Body of pancreas (tissue), 4 donors: Measurements from ENCODE around the gene FAM222A. TPM values are rescaled to one million over a fixed set of nuclear protein-coding genes. Genes with fewer than 3 reads are reported as not detected.

Experiments used
- ATAC-seq: fragments of 150-250 bp; one replicate; pipeline ENCODE4 v1.9.1; 2016
- DNase-seq, 4 donors: peaks; one replicate each; pipeline ENCODE4 v3.0.0-alpha.2; 2019
- H3K27ac ChIP-seq, 4 donors: fragments of 200-600 bp; sonication (generic); 1 replicate in 3 of 4; 2 replicates in 1 of 4; pipeline versions ENCODE4 v1.5.1 to v1.6.1; 2016 to 2019; ENCODE audit warnings: mild to moderate bottlenecking in 1 of 4, mixed read lengths in 1 of 4, moderate library complexity in 1 of 4
- H3K27me3 ChIP-seq, 2 donors: fragments of 200-600 bp; sonication (generic); one replicate each; pipeline ENCODE4 v1.6.0; 2016; ENCODE audit warnings: mild to moderate bottlenecking in 1 of 2
- H3K36me3 ChIP-seq, 2 donors: fragments of 200-600 bp; sonication (generic); replicated peaks in 1 of 2; 2 replicates each; pipeline ENCODE4 v1.5.1; 2016; ENCODE audit warnings: low read depth in 2 of 2; ENCODE audit not compliant: insufficient read depth in 1 of 2
- H3K4me1 ChIP-seq: fragments of 200-600 bp; sonication (generic); one replicate; pipeline ENCODE4 v1.6.0; 2016
- H3K4me3 ChIP-seq, 2 donors: fragments of 200-600 bp; sonication (generic); 1 replicate in 1 of 2; 2 replicates in 1 of 2; pipeline ENCODE4 v1.5.1; 2016 to 2019
- H3K9me3 ChIP-seq, 3 donors: fragments of 200-600 bp; sonication (generic); 1 replicate in 2 of 3; 2 replicates in 1 of 3; pipeline ENCODE4 v1.5.1; 2016
- CTCF ChIP-seq, 7 experiments: fragments of 450-650 bp in 4 of 7; fragments of 200-600 bp in 3 of 7; sonication (generic) in 3 of 7; IDR thresholded peaks; one replicate each; pipeline ENCODE4 v1.5.1; 2016 to 2019; ENCODE audit warnings: antibody characterized with exemption in 7 of 7
- POLR2A ChIP-seq, 3 donors: fragments of 450-650 bp; IDR thresholded peaks; one replicate each; pipeline ENCODE4 v1.6.1; 2016; ENCODE audit warnings: antibody characterized with exemption in 3 of 3, mild to moderate bottlenecking in 2 of 3
- WGBS, 2 donors: methylation state at CpG; one replicate each; pipeline ENCODE4 v1.1.5; 2017; 5-methylcytosine and 5-hydroxymethylcytosine counted together
- intact Hi-C: fragments of 100-400 bp; cut with DNase I; formaldehyde crosslinking; loops from one replicate; pipeline ENCODE4 v1.15.1; 2023
- total RNA-seq, 2 donors: library from RNA; depleted of rRNA; stranded (reverse); fragments of >200 nt; gene quantifications; one replicate each; pipeline ENCODE4 v1.1.0, GENCODE V29; 2016

The FAM222A gene
- total RNA-seq, 2 donors from 2014 or later = 8.0 to 16.2 TPM

- H3K36me3 ChIP-seq = no peaks in the 10 kb centered on the region
- 75 to 95% methylated on average over 16 to 19 of the region's 19 CpGs for WGBS, 2 donors
Observed at GRCh38 chr12:109797905-109798669, 84.5 kb downstream of the FAM222A start.

GRCh38 chr12:109798691-109799090, 85.1 kb downstream of the FAM222A start:
- Histone ChIP-seq H3K9me3 (no peaks in the 10 kb centered on the region), H3K27ac (no peak overlapping the region), H3K4me1 (no peaks in the 10 kb centered on the region), H3K27me3 (no peaks in the 10 kb centered on the region), H3K36me3 (no peaks in the 10 kb centered on the region), H3K4me3 (no peak overlapping the region)
- no peak for TF ChIP-seq POLR2A (IDR thresholded peaks at IDR 0.05)
- no peak for TF ChIP-seq CTCF (IDR thresholded peaks at IDR 0.05)
- no peak for ATAC-seq
- 89 to 93% methylated on average over 17 to 20 of the region's 20 CpGs for WGBS, 2 donors
- intact Hi-C loops = no loop called here
- no peak for DNase-seq

More at GRCh38 chr12:109797905-109798669, 84.5 kb downstream of the FAM222A start:
- Histone ChIP-seq H3K4me1 (no peaks in the 10 kb centered on the region), H3K4me3 (no peak overlapping the region), H3K27me3 (no peaks in the 10 kb centered on the region), H3K9me3 (no peaks in the 10 kb centered on the region), H3K27ac (no peak overlapping the region)
- no peak for TF ChIP-seq CTCF (IDR thresholded peaks at IDR 0.05)
- no peak for TF ChIP-seq POLR2A (IDR thresholded peaks at IDR 0.05)
- ATAC-seq (no peak), DNase-seq (no peak)
- intact Hi-C loops = no loop called here

GRCh38 chr12:109800536-109800935, 86.9 kb downstream of the FAM222A start:
- H3K36me3 ChIP-seq = no peaks in the 10 kb centered on the region
- H3K4me1 ChIP-seq = no peaks in the 10 kb centered on the region
- H3K9me3 ChIP-seq = no peaks in the 10 kb centered on the region
- 93 to 94% methylated on average over 11 to 12 of the region's 13 CpGs for WGBS, 2 donors
- H3K4me3 ChIP-seq = no peak overlapping the region
- DNase-seq = no peak
- no peak for ATAC-seq
- no peaks in the 10 kb centered on the region for H3K27me3 ChIP-seq
- H3K27ac ChIP-seq = no peak overlapping the region
- no peak for TF ChIP-seq POLR2A (IDR thresholded peaks at IDR 0.05)
- no peak for TF ChIP-seq CTCF (IDR thresholded peaks at IDR 0.05)
- intact Hi-C loops = no loop called here

- ATAC-seq (no peak), DNase-seq (no peak)
- Histone ChIP-seq H3K27ac (no peak overlapping the region), H3K4me3 (no peak overlapping the region), H3K36me3 (no peaks in the 10 kb centered on the region), H3K9me3 (no peaks in the 10 kb centered on the region), H3K27me3 (no peaks in the 10 kb centered on the region), H3K4me1 (no peaks in the 10 kb centered on the region)
- intact Hi-C loops = no loop called here
- WGBS, 2 donors = 79 to 90% methylated on average over 8 to 15 of the region's 15 CpGs
- TF ChIP-seq CTCF (IDR thresholded peaks at IDR 0.05) (no peak), POLR2A (IDR thresholded peaks at IDR 0.05) (no peak)
Observed at GRCh38 chr12:109802828-109803227, 89.2 kb downstream of the FAM222A start.

- no peaks in the 10 kb centered on the region for H3K4me1 ChIP-seq
- no peaks in the 10 kb centered on the region for H3K27me3 ChIP-seq
- TF ChIP-seq POLR2A (IDR thresholded peaks at IDR 0.05) (no peak), CTCF (IDR thresholded peaks at IDR 0.05) (no peak)
- no peaks in the 10 kb centered on the region for H3K36me3 ChIP-seq
- H3K4me3 ChIP-seq = no peak overlapping the region
- DNase-seq = no peak
- H3K27ac ChIP-seq = no peak overlapping the region
- intact Hi-C loops = no loop called here
- no peaks in the 10 kb centered on the region for H3K9me3 ChIP-seq
- no peak for ATAC-seq
- 75 to 90% methylated on average over 3 of the region's 3 CpGs for WGBS, 2 donors
Observed at GRCh38 chr12:109803678-109804077, 90.1 kb downstream of the FAM222A start.
